ENCODE data around the gene DCAF12.

DNA sequence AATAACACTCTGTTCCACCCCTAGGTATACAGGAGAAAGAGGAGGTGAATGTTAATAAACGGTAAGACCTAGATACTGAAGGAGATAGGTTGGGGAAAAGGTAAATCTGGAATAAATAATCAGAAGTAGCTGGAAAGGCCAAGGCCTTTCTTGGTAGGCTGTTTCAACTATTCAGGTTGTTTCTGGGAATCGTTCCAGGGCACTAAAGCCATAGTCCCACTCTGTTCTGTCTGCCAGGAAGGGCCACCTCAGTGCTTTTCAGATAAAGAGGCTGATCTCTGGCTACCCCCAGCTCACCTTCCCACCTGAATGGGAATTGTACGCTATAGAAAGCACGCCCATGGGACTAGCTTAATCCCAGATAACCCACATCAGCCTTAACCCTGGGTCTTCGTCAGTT, 32.9 kb downstream of the DCAF12 start:
- TF ChIP-seq, protein P1, sequence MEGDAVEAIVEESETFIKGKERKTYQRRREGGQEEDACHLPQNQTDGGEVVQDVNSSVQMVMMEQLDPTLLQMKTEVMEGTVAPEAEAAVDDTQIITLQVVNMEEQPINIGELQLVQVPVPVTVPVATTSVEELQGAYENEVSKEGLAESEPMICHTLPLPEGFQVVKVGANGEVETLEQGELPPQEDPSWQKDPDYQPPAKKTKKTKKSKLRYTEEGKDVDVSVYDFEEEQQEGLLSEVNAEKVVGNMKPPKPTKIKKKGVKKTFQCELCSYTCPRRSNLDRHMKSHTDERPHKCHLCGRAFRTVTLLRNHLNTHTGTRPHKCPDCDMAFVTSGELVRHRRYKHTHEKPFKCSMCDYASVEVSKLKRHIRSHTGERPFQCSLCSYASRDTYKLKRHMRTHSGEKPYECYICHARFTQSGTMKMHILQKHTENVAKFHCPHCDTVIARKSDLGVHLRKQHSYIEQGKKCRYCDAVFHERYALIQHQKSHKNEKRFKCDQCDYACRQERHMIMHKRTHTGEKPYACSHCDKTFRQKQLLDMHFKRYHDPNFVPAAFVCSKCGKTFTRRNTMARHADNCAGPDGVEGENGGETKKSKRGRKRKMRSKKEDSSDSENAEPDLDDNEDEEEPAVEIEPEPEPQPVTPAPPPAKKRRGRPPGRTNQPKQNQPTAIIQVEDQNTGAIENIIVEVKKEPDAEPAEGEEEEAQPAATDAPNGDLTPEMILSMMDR (conservative IDR thresholded peaks at IDR 0.05; ENCODE audit: low read length): no peak
- TF ChIP-seq EZH2phosphoT487 (IDR thresholded peaks at IDR 0.05; ENCODE audit: borderline replicate concordance, low read depth, low read length): no peak
